T-helper 9 cell (primary cell): ENCODE measurements around the gene SF3A2.

Experiments
- DNase-seq: peaks from one replicate; pipeline ENCODE4 v3.0.0-alpha.2; 2020

The SF3A2 gene

GRCh38 chr19:2242816-2243215, 6.2 kb downstream of the SF3A2 start:
- DNase-seq, result no peak

GRCh38 chr19:2243274-2244124, 6.9 kb downstream of the SF3A2 start:
- no peak for DNase-seq

GRCh38 chr19:2244125-2244411, 7.4 kb downstream of the SF3A2 start:
- DNase-seq, result no peak

- DNase-seq, result no peak
Observed at GRCh38 chr19:2244486-2244885, 7.9 kb downstream of the SF3A2 start.

GRCh38 chr19:2245273-2245672, 8.6 kb downstream of the SF3A2 start:
- no peak for DNase-seq

- DNase-seq, result no peak
Observed at GRCh38 chr19:2246014-2246620, 9.5 kb downstream of the SF3A2 start.

GRCh38 chr19:2246801-2247361, 10.3 kb downstream of the SF3A2 start:
- no peak for DNase-seq

- no peak for DNase-seq
Observed at GRCh38 chr19:2247433-2248101, 10.9 kb downstream of the SF3A2 start.

GRCh38 chr19:2248136-2249009, 11.7 kb downstream of the SF3A2 start:
- DNase-seq, result no peak

- DNase-seq, result no peak
Observed at GRCh38 chr19:2249010-2249866, 12.6 kb downstream of the SF3A2 start, which contains the start of gene AMH. Gene AMH, plus strand, starts transcription at chr19:2249323. Its CDS starts 10 bp downstream, at chr19:2249333.

- DNase-seq, result no peak
Observed at GRCh38 chr19:2249880-2250765, 13.5 kb downstream of the SF3A2 start.

- no peak for DNase-seq
Observed at GRCh38 chr19:2250766-2251105, 14.1 kb downstream of the SF3A2 start.

- no peak for DNase-seq
Observed at GRCh38 chr19:2251106-2252054, 14.8 kb downstream of the SF3A2 start.

- DNase-seq, result no peak
Observed at GRCh38 chr19:2252055-2252796, 15.6 kb downstream of the SF3A2 start.

- no peak for DNase-seq
Observed at GRCh38 chr19:2252797-2253105, 16.1 kb downstream of the SF3A2 start.

- DNase-seq, result no peak
Observed at GRCh38 chr19:2253106-2254063, 16.8 kb downstream of the SF3A2 start.

GRCh38 chr19:2254064-2254872, 17.6 kb downstream of the SF3A2 start:
- no peak for DNase-seq
